T-cell (primary cell): ENCODE results near the gene NPFF. TPM values are rescaled to one million over a fixed set of nuclear protein-coding genes. Genes with fewer than 3 reads are reported as not detected.

Source experiments
- ATAC-seq, 4 experiments: fragments of 200-7000 bp in 3 of 4; fragments of 150-1000 bp in 1 of 4; cut with Tn5 transposase; replicated peaks in 1 of 4; 1 replicate in 3 of 4; 2 replicates in 1 of 4; pipeline ENCODE4 v1.10.0; 2021; ENCODE audit warnings: moderate library complexity in 3 of 4, mild to moderate bottlenecking in 2 of 4, moderate number of reproducible peaks in 1 of 4
- CTCF ChIA-PET, 2 donors: fragments of 300-600 bp; sonication (Branson Sonifier 250); formaldehyde crosslinking; loops; one replicate each; lab custom pipeline; 2022; ENCODE audit warnings: antibody characterized with exemption in 2 of 2; lab: Charles Lee
- POLR2A ChIA-PET, 2 donors: fragments of 300-600 bp; sonication (Branson Sonifier 250); formaldehyde crosslinking; loops; one replicate each; lab custom pipeline; 2022; ENCODE audit warnings: antibody characterized with exemption in 2 of 2; lab: Charles Lee
- DNase-seq, 35 experiments: peaks; one replicate each; pipeline versions ENCODE4 v3.0.0 to v3.0.0-alpha.2; 2013 to 2023
- H3K27ac ChIP-seq: one replicate; pipeline ENCODE4 v1.5.1; 2013; ENCODE audit warnings: low read length
- H3K27me3 ChIP-seq, 2 experiments: replicated peaks in 1 of 2; 1 replicate in 1 of 2; 2 replicates in 1 of 2; pipeline versions ENCODE4 v1.6.1 to v1.7.0; 2013; ENCODE audit warnings: low read length in 1 of 2, mixed read lengths in 1 of 2; ENCODE audit not compliant: control insufficient read depth in 2 of 2, insufficient read depth in 2 of 2; ENCODE audit errors: extremely low read depth in 1 of 2
- H3K36me3 ChIP-seq, 2 donors: 1 replicate in 1 of 2; 2 replicates in 1 of 2; pipeline versions ENCODE4 v1.6.1 to v1.7.0; 2013; ENCODE audit warnings: low read length in 1 of 2; ENCODE audit not compliant: control insufficient read depth in 2 of 2, insufficient read depth in 1 of 2; ENCODE audit errors: extremely low read depth in 1 of 2
- H3K4me1 ChIP-seq, 2 experiments: 1 replicate in 1 of 2; 2 replicates in 1 of 2; pipeline versions ENCODE4 v1.6.1 to v1.7.0; 2013; ENCODE audit warnings: low read length in 2 of 2, mixed read lengths in 1 of 2; ENCODE audit not compliant: insufficient read depth in 2 of 2, control insufficient read depth in 1 of 2; ENCODE audit errors: extremely low read depth in 1 of 2
- H3K4me3 ChIP-seq, 2 donors: 1 replicate in 1 of 2; 2 replicates in 1 of 2; pipeline versions ENCODE4 v1.5.1 to v1.7.0; 2013; ENCODE audit warnings: mild to moderate bottlenecking in 2 of 2, low read length in 1 of 2, moderate library complexity in 1 of 2; ENCODE audit not compliant: control insufficient read depth in 1 of 2; ENCODE audit errors: extremely low read depth in 1 of 2
- H3K9me3 ChIP-seq: 2 replicates; pipeline ENCODE4 v1.7.0; 2013
- H3K27ac Mint-ChIP-seq, 2 donors: one replicate each; pipeline ENCODE4 v1.8.0; 2020 to 2021; ENCODE audit warnings: mild to moderate bottlenecking in 2 of 2, mixed read lengths in 2 of 2
- H3K27me3 Mint-ChIP-seq, 2 donors: one replicate each; pipeline ENCODE4 v1.8.0; 2021 to 2022; ENCODE audit warnings: mixed read lengths in 2 of 2
- H3K36me3 Mint-ChIP-seq: one replicate; pipeline ENCODE4 v1.8.0; 2021; ENCODE audit warnings: mixed read lengths
- H3K4me1 Mint-ChIP-seq, 3 donors: one replicate each; pipeline ENCODE4 v1.8.0; 2020 to 2022; ENCODE audit warnings: mixed read lengths in 3 of 3, mild to moderate bottlenecking in 1 of 3
- H3K4me3 Mint-ChIP-seq, 3 donors: one replicate each; pipeline ENCODE4 v1.8.0; 2020 to 2022; ENCODE audit warnings: mild to moderate bottlenecking in 3 of 3, mixed read lengths in 3 of 3, moderate library complexity in 3 of 3
- H3K9me3 Mint-ChIP-seq, 3 donors: one replicate each; pipeline ENCODE4 v1.8.0; 2020 to 2022; ENCODE audit warnings: mixed read lengths in 3 of 3
- WGBS: methylation state at CpG from one replicate; pipeline ENCODE4 v1.1.5; 2013; ENCODE audit warnings: missing lambda C conversion rate; ENCODE audit not compliant: insufficient coverage; 5-methylcytosine and 5-hydroxymethylcytosine counted together
- total RNA-seq, 35 experiments: library from RNA in 6 of 35; stranded (reverse) in 6 of 35; fragments of 120-200 nt in 1 of 35; gene quantifications; one replicate each; pipeline versions ENCODE4 v1.2.1 to v1.2.4 and lab custom pipeline; 2013 to 2026

Gene NPFF
- total RNA-seq, 5 donors from 2014 or later (not counting 1 experiment from before 2014, with no cell fraction given): not detected

DNA sequence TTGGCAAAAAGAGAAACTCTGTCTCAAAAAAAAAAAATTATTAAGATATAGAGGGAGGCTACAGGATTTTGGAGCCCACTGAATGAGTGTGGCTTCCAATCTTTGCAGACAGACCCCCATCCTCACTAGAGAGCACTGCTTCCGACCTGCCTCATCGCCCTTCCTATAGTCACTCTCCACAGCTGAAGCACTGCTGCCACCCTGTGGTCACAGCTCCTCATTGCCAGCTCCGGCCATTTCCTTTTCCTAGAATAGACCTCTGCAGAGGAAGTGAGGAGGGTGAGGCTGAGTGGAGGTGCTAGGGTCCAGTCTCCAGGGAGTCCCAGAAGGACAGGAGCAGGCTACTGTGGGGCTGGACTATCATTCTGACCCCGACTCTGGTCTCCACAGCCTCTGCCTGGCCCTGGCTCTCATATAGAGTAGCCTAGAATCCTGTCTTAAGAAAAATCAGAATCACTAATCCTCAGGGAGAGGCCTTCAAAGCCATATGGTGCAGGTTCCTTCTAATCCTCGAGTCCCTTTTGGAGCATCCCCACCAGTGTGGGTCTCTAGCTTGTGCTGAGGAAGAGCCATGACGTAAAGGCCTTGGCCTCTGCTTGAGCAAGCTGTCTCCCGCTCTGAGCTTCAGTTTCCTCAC, 1.4 kb upstream of the NPFF start:
- Histone ChIP-seq H3K36me3 (peaks cover 13 to 52% of the 10 kb centered on the region in 2 donors), H3K4me3 (no peak overlapping the region), H3K27ac (peak overlapping the region; percentile 36), H3K4me1 (peaks cover 0 to 9% of the 10 kb centered on the region in 2 experiments), H3K9me3 (no peaks in the 10 kb centered on the region), H3K27me3 (no peaks in the 10 kb centered on the region)
- no peak overlapping the region for H3K4me3 Mint-ChIP-seq
- ChIA-PET CTCF (interaction anchor here (0.6 to 3.3 kb wide), 24 partner anchors 8 to 624 kb away, joined by 3 to 36 read pairs (median 4); partner anchors contain the start of genes AAAS (in 1 of the 2), SP1 (in 1 of the 2) and TARBP2 (in 1 of the 2)), POLR2A (interaction anchor here (0.5 to 0.7 kb wide), 9 partner anchors 17 to 834 kb away, joined by 3 to 11 read pairs (median 3); no protein-coding TSS in a partner anchor)
- H3K27me3 Mint-ChIP-seq: no peaks in the 10 kb centered on the region
- 67% methylated on average over 3 of the region's 7 CpGs for WGBS
- peaks cover 9 to 12% (median 11%) of the 10 kb centered on the region in 3 donors for H3K4me1 Mint-ChIP-seq
- H3K9me3 Mint-ChIP-seq: no peaks in the 10 kb centered on the region
- peak; percentile 40 to 88 (median 73) for DNase-seq
- H3K27ac Mint-ChIP-seq: peak overlapping the region; percentile 14 to 45
- H3K36me3 Mint-ChIP-seq: peaks cover 24% of the 10 kb centered on the region
- peak; percentile 91 to 97 (median 96) for ATAC-seq

DNA sequence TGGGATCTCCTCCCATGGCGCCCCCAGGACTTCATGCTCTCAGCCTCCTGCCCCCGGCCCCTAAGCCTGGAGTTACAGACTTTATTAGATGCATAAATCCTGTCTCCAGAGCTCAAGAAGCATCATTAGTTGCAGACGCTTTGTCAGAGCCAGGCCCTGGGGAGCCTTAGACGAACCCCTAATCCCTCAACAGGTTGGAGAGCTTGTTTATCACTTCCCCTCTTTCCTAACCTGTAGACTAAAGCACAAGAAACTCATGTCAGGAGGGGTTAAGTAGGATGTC, 260 bp upstream of the NPFF start:
- Mint-ChIP-seq H3K4me3 (no peak overlapping the region), H3K27me3 (no peaks in the 10 kb centered on the region), H3K4me1 (peaks cover 11 to 19% (median 12%) of the 10 kb centered on the region in 3 donors), H3K27ac (no peak overlapping the region), H3K9me3 (no peaks in the 10 kb centered on the region), H3K36me3 (peaks cover 19% of the 10 kb centered on the region)
- ChIA-PET CTCF (interaction anchor here (0.5 to 2.7 kb wide), 6 partner anchors 14 to 186 kb away, joined by 3 to 36 read pairs (median 4); partner anchors contain the start of gene AAAS (in 1 of the 2)), POLR2A (no interaction called here)
- 100% methylated on average over 2 of the region's 4 CpGs for WGBS
- ATAC-seq (no peak), DNase-seq (no peak)
- Histone ChIP-seq H3K4me1 (peaks cover 0 to 9% of the 10 kb centered on the region in 2 experiments), H3K27ac (no peak overlapping the region), H3K9me3 (no peaks in the 10 kb centered on the region), H3K4me3 (no peak overlapping the region), H3K36me3 (peaks cover 18 to 49% of the 10 kb centered on the region in 2 donors), H3K27me3 (no peaks in the 10 kb centered on the region)

DNA sequence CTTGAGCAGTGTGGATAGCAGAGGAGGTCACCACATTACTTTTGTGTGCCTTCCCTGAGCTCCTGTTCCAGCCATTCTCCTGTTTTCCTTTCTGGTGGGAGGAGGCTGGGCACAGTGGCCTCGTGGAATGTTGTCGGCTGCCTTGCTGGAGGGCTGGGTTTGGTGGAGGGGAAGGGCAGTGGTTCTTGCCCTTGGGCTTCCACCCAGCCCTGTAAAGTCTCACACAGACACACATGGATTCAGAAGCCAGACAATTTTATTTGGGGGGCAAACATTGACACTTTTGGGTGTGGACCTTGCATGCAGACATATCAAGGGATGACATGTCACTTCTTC, 866 bp downstream of the NPFF start:
- Mint-ChIP-seq H3K27ac (no peak overlapping the region), H3K9me3 (no peaks in the 10 kb centered on the region), H3K4me3 (no peak overlapping the region), H3K36me3 (peaks cover 15% of the 10 kb centered on the region), H3K4me1 (peaks cover 20 to 29% (median 21%) of the 10 kb centered on the region in 3 donors), H3K27me3 (no peaks in the 10 kb centered on the region)
- peaks cover 6 to 18% of the 10 kb centered on the region in 2 experiments for H3K4me1 ChIP-seq
- no peak for DNase-seq
- ATAC-seq: no peak
- no peaks in the 10 kb centered on the region for H3K9me3 ChIP-seq
- WGBS: no CpG with 5 or more reads among the region's 2 CpGs
- H3K27me3 ChIP-seq: no peaks in the 10 kb centered on the region
- ChIA-PET CTCF (no interaction called here), POLR2A (no interaction called here)
- H3K4me3 ChIP-seq: no peak overlapping the region
- peaks cover 15 to 37% of the 10 kb centered on the region in 2 donors for H3K36me3 ChIP-seq
- H3K27ac ChIP-seq: no peak overlapping the region

GRCh38 chr12:53505555-53506449, 1.5 kb downstream of the NPFF start:
- no peak for DNase-seq
- no peak overlapping the region for H3K4me3 ChIP-seq
- no peak for ATAC-seq
- peaks cover 6 to 20% of the 10 kb centered on the region in 2 experiments for H3K4me1 ChIP-seq
- H3K27me3 ChIP-seq: no peaks in the 10 kb centered on the region
- H3K27ac Mint-ChIP-seq: no peak overlapping the region
- H3K36me3 Mint-ChIP-seq: peaks cover 14% of the 10 kb centered on the region
- H3K9me3 ChIP-seq: no peaks in the 10 kb centered on the region
- H3K27ac ChIP-seq: no peak overlapping the region
- peaks cover 15 to 36% of the 10 kb centered on the region in 2 donors for H3K36me3 ChIP-seq
- H3K4me1 Mint-ChIP-seq: peaks cover 20 to 29% (median 21%) of the 10 kb centered on the region in 3 donors
- ChIA-PET POLR2A (interaction anchor here in 1 of 2 donors (0.5 kb wide), 1 partner anchor 128 kb away, joined by 7 read pairs; no protein-coding TSS in a partner anchor), CTCF (interaction anchor here in 1 of 2 donors (1.5 kb wide), 1 partner anchor 153 kb away, joined by 4 read pairs; no protein-coding TSS in a partner anchor)
- WGBS: 95% methylated on average over 14 of the region's 19 CpGs
- no peaks in the 10 kb centered on the region for H3K9me3 Mint-ChIP-seq
- H3K4me3 Mint-ChIP-seq: no peak overlapping the region
- no peaks in the 10 kb centered on the region for H3K27me3 Mint-ChIP-seq

- WGBS: 94% methylated on average over 10 of the region's 10 CpGs
- no peak for ATAC-seq
- no peak overlapping the region for H3K27ac ChIP-seq
Observed at GRCh38 chr12:53505086-53505485, 2.2 kb downstream of the NPFF start.

More at GRCh38 chr12:53505086-53505485, 2.2 kb downstream of the NPFF start:
- Histone ChIP-seq H3K9me3 (no peaks in the 10 kb centered on the region), H3K27me3 (no peaks in the 10 kb centered on the region), H3K4me3 (no peak overlapping the region), H3K36me3 (peaks cover 15 to 35% of the 10 kb centered on the region in 2 donors), H3K4me1 (peaks cover 8 to 24% of the 10 kb centered on the region in 2 experiments)
- Mint-ChIP-seq H3K9me3 (no peaks in the 10 kb centered on the region), H3K27ac (no peak overlapping the region), H3K27me3 (no peaks in the 10 kb centered on the region), H3K4me1 (peaks cover 23 to 33% (median 25%) of the 10 kb centered on the region in 3 donors), H3K36me3 (peaks cover 14% of the 10 kb centered on the region), H3K4me3 (no peak overlapping the region)
- ChIA-PET CTCF (interaction anchor here in 1 of 2 donors (0.5 to 1.5 kb wide), 2 partner anchors 153 to 203 kb away, joined by 3 to 4 read pairs; no protein-coding TSS in a partner anchor), POLR2A (interaction anchor here in 1 of 2 donors (0.5 kb wide), 1 partner anchor 129 kb away, joined by 7 read pairs; no protein-coding TSS in a partner anchor)
- no peak for DNase-seq
